Endothelial cell of umbilical vein (primary cell): ENCODE data around the gene ARHGAP42. TPM values are rescaled to one million over a fixed set of nuclear protein-coding genes. Genes with fewer than 3 reads are reported as not detected.

Source experiments
- BruUV-seq: library from RNA; stranded (reverse); fragments of 400-500 nt; replicated peaks from 2 replicates; lab custom pipeline; 2021; lab: Mats Ljungman, UMichigan
- CTCF ChIA-PET: fragments of 300-600, 350-600 bp; sonication (Branson Sonifier 250); formaldehyde crosslinking; loops from one replicate; lab custom pipeline; 2021; ENCODE audit warnings: antibody characterized with exemption, inconsistent platforms; lab: Charles Lee
- POLR2A ChIA-PET: fragments of 300-600, 350-600 bp; sonication (Branson Sonifier 250); formaldehyde crosslinking; loops from one replicate; lab custom pipeline; 2021; ENCODE audit warnings: antibody characterized with exemption, inconsistent platforms; lab: Charles Lee
- DNase-seq: peaks from one replicate; pipeline ENCODE4 v3.0.0-alpha.2; 2011; ENCODE audit warnings: low read depth, low spot score
- FAIRE-seq: peaks from 2 replicates; lab custom pipeline; 2011; peaks lifted over from hg19 to GRCh38; lab: Jason Lieb, UNC
- H2AFZ ChIP-seq: 2 replicates; pipeline ENCODE4 v1.6.0; 2012; ENCODE audit warnings: low read depth, low read length, control low read depth, inconsistent platforms
- H3K27ac ChIP-seq: 2 replicates; pipeline ENCODE4 v1.5.1; 2011; ENCODE audit warnings: low read depth, mild to moderate bottlenecking, control low read depth, low read length, moderate library complexity; ENCODE audit not compliant: insufficient read depth
- H3K27me3 ChIP-seq, 2 experiments: 2 replicates each; pipeline versions ENCODE4 v1.6.0 to v1.6.1; 2011; ENCODE audit warnings: low read length in 2 of 2, mixed read lengths in 1 of 2; ENCODE audit not compliant: control insufficient read depth in 2 of 2, insufficient read depth in 2 of 2
- H3K36me3 ChIP-seq, 2 experiments: 2 replicates in 1 of 2; 3 replicates in 1 of 2; pipeline ENCODE4 v1.5.1; 2011; ENCODE audit warnings: low read length in 2 of 2, mild to moderate bottlenecking in 1 of 2, moderate library complexity in 1 of 2; ENCODE audit not compliant: control insufficient read depth in 2 of 2, insufficient read depth in 2 of 2; ENCODE audit errors: extremely low read depth in 1 of 2
- H3K4me1 ChIP-seq: 3 replicates; pipeline ENCODE4 v1.5.1; 2011; ENCODE audit warnings: mild to moderate bottlenecking, low read length; ENCODE audit not compliant: control insufficient read depth, insufficient read depth; ENCODE audit errors: extremely low read depth
- H3K4me2 ChIP-seq: 2 replicates; pipeline ENCODE4 v1.6.1; 2011; ENCODE audit warnings: low read length, control low read depth, mixed read lengths; ENCODE audit not compliant: insufficient read depth
- H3K4me3 ChIP-seq, 3 experiments: fragments of 200-600 bp in 1 of 3; sonication (generic), shearing (Covaris generic) in 1 of 3; replicated peaks in 1 of 3; 2 replicates each; pipeline ENCODE4 v1.5.1; 2011 to 2016; ENCODE audit warnings: control low read depth in 3 of 3, low read length in 3 of 3, mild to moderate bottlenecking in 2 of 3, inconsistent platforms in 1 of 3, low read depth in 1 of 3, moderate library complexity in 1 of 3; ENCODE audit not compliant: insufficient read depth in 1 of 3
- H3K79me2 ChIP-seq: 2 replicates; pipeline ENCODE4 v1.6.0; 2012; ENCODE audit warnings: low read length, inconsistent platforms; ENCODE audit not compliant: control insufficient read depth, insufficient read depth
- H3K9ac ChIP-seq: replicated peaks from 2 replicates; pipeline ENCODE3; 2011; ENCODE audit warnings: low read length, control low read depth; ENCODE audit not compliant: insufficient read depth; ENCODE audit errors: extremely low read depth
- H3K9me1 ChIP-seq: replicated peaks from 3 replicates; pipeline ENCODE4 v1.6.0; 2011; ENCODE audit warnings: mild to moderate bottlenecking, low read length; ENCODE audit not compliant: control insufficient read depth, insufficient read depth; ENCODE audit errors: extremely low read depth
- H3K9me3 ChIP-seq: replicated peaks from 2 replicates; pipeline ENCODE4 v1.5.1; 2012; ENCODE audit warnings: low read length, inconsistent platforms; ENCODE audit not compliant: control insufficient read depth, insufficient read depth
- H4K20me1 ChIP-seq: replicated peaks from 2 replicates; pipeline ENCODE3; 2011; ENCODE audit warnings: mild to moderate bottlenecking, low read length; ENCODE audit not compliant: control insufficient read depth, insufficient read depth; ENCODE audit errors: extremely low read depth
- CTCF ChIP-seq, 2 donors: IDR thresholded peaks; 1 replicate in 1 of 2; 2 replicates in 1 of 2; pipeline ENCODE4 v1.5.1; 2011; ENCODE audit warnings: low read length in 2 of 2, mild to moderate bottlenecking in 2 of 2, moderate library complexity in 2 of 2, control low read depth in 1 of 2, inconsistent platforms in 1 of 2, low read depth in 1 of 2; ENCODE audit not compliant: insufficient read depth in 1 of 2; ENCODE audit errors: extremely low read depth in 1 of 2
- EZH2 ChIP-seq: IDR thresholded peaks from 2 replicates; pipeline ENCODE4 v1.6.1; 2012; ENCODE audit warnings: borderline replicate concordance, low read depth, mild to moderate bottlenecking, moderate library complexity, low read length, inconsistent platforms; ENCODE audit not compliant: severe bottlenecking
- GATA2 ChIP-seq: IDR thresholded peaks from 2 replicates; pipeline ENCODE4 v1.7.0; 2011; ENCODE audit warnings: low read depth, mild to moderate bottlenecking, moderate library complexity, mixed read lengths, low read length; ENCODE audit not compliant: insufficient read length, insufficient read depth
- JUN ChIP-seq: IDR thresholded peaks from 2 replicates; pipeline ENCODE4 v1.6.1; 2011; ENCODE audit warnings: borderline replicate concordance, low read depth; ENCODE audit not compliant: insufficient read length, insufficient read depth
- MYC ChIP-seq: IDR thresholded peaks from one replicate; pipeline ENCODE4 v1.6.1; 2011; ENCODE audit warnings: mild to moderate bottlenecking, low read depth, low read length
- POLR2A ChIP-seq: IDR thresholded peaks from 2 replicates; pipeline ENCODE4 v1.6.1; 2012; ENCODE audit warnings: low read depth, mild to moderate bottlenecking, control low read depth, low read length
- dilution Hi-C: fragments of 300-500 bp; cut with MboI; formaldehyde crosslinking; loops from one replicate; pipeline ENCODE4 v1.15.0; 2019; ENCODE audit warnings: low sequenced_read_pairs; ENCODE audit not compliant: extremely low pct_ligation_motif_present
- intact Hi-C: fragments of 100-400 bp; cut with micrococcal nuclease; formaldehyde crosslinking; loops from one replicate; pipeline ENCODE4 v1.10.0; 2022
- polyA plus RNA-seq, 4 experiments: library from polyadenylated mRNA; depleted of rRNA in 3 of 4; stranded (reverse) in 3 of 4; unstranded in 1 of 4; fragments of >200 nt; gene quantifications; 2 replicates each; pipeline versions ENCODE4 v1.2.1 to v1.2.3, GENCODE V29; 2011 to 2012; ENCODE audit warnings: missing spikeins in 1 of 4
- total RNA-seq: library from RNA; stranded (reverse); gene quantifications from 2 replicates; pipeline ENCODE4 v1.2.3, GENCODE V29; 2021
- TF ChIP-seq, protein P1 (sequence below): IDR thresholded peaks from 2 replicates; pipeline ENCODE4 v1.6.1; 2011; ENCODE audit not compliant: insufficient read depth, insufficient read length

Gene ARHGAP42
- total and polyA plus RNA-seq, 2 donors (not counting 3 experiments of a cell fraction or from before 2014, with no cell fraction given), result 1.8 to 2.4 TPM

DNA sequence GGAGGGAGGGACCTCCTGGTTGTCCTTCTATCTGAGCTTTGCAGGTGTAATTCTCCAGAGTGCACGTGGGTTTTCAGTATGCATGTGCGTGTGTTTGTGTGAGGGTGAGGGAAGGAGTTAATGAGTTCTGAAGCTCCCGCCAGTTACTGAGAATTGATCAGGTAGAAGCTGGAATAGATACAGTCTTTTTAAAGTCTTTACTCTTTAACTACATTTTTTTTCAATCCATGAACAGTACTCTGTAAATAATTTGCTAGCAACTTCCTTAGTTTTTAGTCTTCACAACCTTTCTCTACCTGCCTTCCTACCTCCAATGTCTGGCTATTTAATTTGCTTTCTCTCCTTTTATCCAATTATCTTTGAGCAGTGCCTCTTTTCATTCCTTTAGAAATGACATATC, 25.5 kb downstream of the ARHGAP42 start:
- TF ChIP-seq, protein P1, sequence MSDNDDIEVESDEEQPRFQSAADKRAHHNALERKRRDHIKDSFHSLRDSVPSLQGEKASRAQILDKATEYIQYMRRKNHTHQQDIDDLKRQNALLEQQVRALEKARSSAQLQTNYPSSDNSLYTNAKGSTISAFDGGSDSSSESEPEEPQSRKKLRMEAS, result no peak
- TF ChIP-seq CTCF (IDR thresholded peaks at IDR 0.05; ENCODE audit: extremely low read depth in 1 of 2, insufficient read depth in 1 of 2, low read depth in 1 of 2, low read length in 2 of 2) (no peak), JUN (no peak), MYC (no peak), GATA2 (no peak), EZH2 (no peak), POLR2A (no peak)
- CTCF ChIA-PET, result interaction anchor here (1.8 kb wide), 1 partner anchor 25 kb away, joined by 5 read pairs; no protein-coding TSS in a partner anchor
- no TSS peak for BruUV-seq

More for the DNA sequence above, 25.5 kb downstream of the ARHGAP42 start:
- no peak overlapping the region for H3K9ac ChIP-seq
- no peak overlapping the region for H3K4me2 ChIP-seq
- no peak overlapping the region for H2AFZ ChIP-seq
- POLR2A ChIA-PET, result no interaction called here
- no peak overlapping the region for H3K4me3 ChIP-seq
- DNase-seq (no peak), FAIRE-seq (no peak)
- H3K27ac ChIP-seq, result no peak overlapping the region
- H3K79me2 ChIP-seq, result no peaks in the 10 kb centered on the region
- H3K36me3 ChIP-seq, result no peaks in the 10 kb centered on the region
- intact Hi-C loops (no loop called here), dilution Hi-C loops (no loop called here)
- H4K20me1 ChIP-seq, result no peaks in the 10 kb centered on the region
- H3K9me1 ChIP-seq, result no peaks in the 10 kb centered on the region
- no peaks in the 10 kb centered on the region for H3K27me3 ChIP-seq
- no peaks in the 10 kb centered on the region for H3K9me3 ChIP-seq
- no peaks in the 10 kb centered on the region for H3K4me1 ChIP-seq
